OCI-LY1 (cell line): ENCODE results near the gene DNAJC16.
"Not testable (repeated sequence)": the region's sequence is repeated elsewhere in the genome, so short reads cannot be mapped to it uniquely, and the experiment has no call there.

Source experiments
- H2AFZ ChIP-seq: fragments of 200-600 bp; sonication (generic), shearing (Covaris generic); 2 replicates; pipeline ENCODE4 v1.6.0; 2014; ENCODE audit warnings: antibody characterized with exemption, mild to moderate bottlenecking, low read length
- H3F3A ChIP-seq: fragments of 200-600 bp; sonication (generic), shearing (Covaris generic); 2 replicates; pipeline ENCODE4 v1.6.0; 2014; ENCODE audit warnings: mild to moderate bottlenecking, antibody characterized with exemption, low read length, moderate library complexity; ENCODE audit not compliant: insufficient read depth
- H3K27ac ChIP-seq: fragments of 200-600 bp; sonication (generic); 2 replicates; pipeline ENCODE4 v1.5.1; 2014; ENCODE audit warnings: low read length, mixed run types, mild to moderate bottlenecking, low read depth; ENCODE audit not compliant: poor library complexity, severe bottlenecking
- H3K27me3 ChIP-seq: fragments of 200-600 bp; sonication (generic); 2 replicates; pipeline ENCODE4 v1.6.0; 2014; ENCODE audit warnings: antibody characterized with exemption, mild to moderate bottlenecking, low read length, moderate library complexity; ENCODE audit not compliant: insufficient read depth
- H3K36me3 ChIP-seq: fragments of 200-600 bp; sonication (generic); 2 replicates; pipeline ENCODE4 v1.6.1; 2014; ENCODE audit warnings: mild to moderate bottlenecking, antibody characterized with exemption, low read length, moderate library complexity, mixed read lengths; ENCODE audit not compliant: insufficient read depth
- H3K4me1 ChIP-seq: fragments of 200-600 bp; sonication (generic); 2 replicates; pipeline ENCODE4 v1.5.1; 2014; ENCODE audit warnings: mild to moderate bottlenecking, low read length, moderate library complexity; ENCODE audit not compliant: insufficient read depth, severe bottlenecking
- H3K4me2 ChIP-seq: fragments of 200-600 bp; sonication (generic), shearing (Covaris generic); 2 replicates; pipeline ENCODE4 v1.6.1; 2014; ENCODE audit warnings: low read length
- H3K4me3 ChIP-seq: fragments of 200-600 bp; sonication (generic); 2 replicates; pipeline ENCODE4 v1.5.1; 2014; ENCODE audit warnings: low read length, low read depth, mild to moderate bottlenecking, mixed read lengths; ENCODE audit not compliant: poor library complexity, severe bottlenecking
- H3K79me2 ChIP-seq: fragments of 200-600 bp; shearing (Covaris generic); 2 replicates; pipeline ENCODE4 v1.6.1; 2016; ENCODE audit warnings: mixed run types, low read length, mixed read lengths; ENCODE audit not compliant: insufficient read depth
- H3K9ac ChIP-seq: fragments of 200-600 bp; sonication (generic), shearing (Covaris generic); 2 replicates; pipeline ENCODE4 v1.6.1; 2014; ENCODE audit warnings: mild to moderate bottlenecking, low read length, mixed read lengths
- H3K9me2 ChIP-seq: fragments of 200-600 bp; sonication (generic), shearing (Covaris generic); 2 replicates; pipeline ENCODE4 v1.6.1; 2014; ENCODE audit warnings: low read depth, mild to moderate bottlenecking, low read length, mixed read lengths
- H3K9me3 ChIP-seq: fragments of 200-600 bp; shearing (Covaris generic); 2 replicates; pipeline ENCODE4 v1.6.1; 2014; ENCODE audit warnings: low read length, mixed read lengths
- H4K20me1 ChIP-seq: fragments of 200-600 bp; sonication (generic), shearing (Covaris generic); 2 replicates; pipeline ENCODE4 v1.6.0; 2016; ENCODE audit warnings: mild to moderate bottlenecking, low read length; ENCODE audit not compliant: insufficient read depth
- CTCF ChIP-seq: fragments of 200-600 bp; sonication (generic), shearing (Covaris generic); IDR thresholded peaks from 2 replicates; pipeline ENCODE4 v1.5.1; 2017; ENCODE audit warnings: mild to moderate bottlenecking, antibody characterized with exemption, low read length, moderate library complexity, mixed read lengths
- EZH2 ChIP-seq: fragments of 200-600 bp; sonication (generic), shearing (Covaris generic); IDR thresholded peaks from 2 replicates; pipeline ENCODE4 v1.8.0; 2017; ENCODE audit warnings: borderline replicate concordance, mixed run types, mild to moderate bottlenecking, antibody characterized with exemption, low read length, moderate library complexity, mixed read lengths

The DNAJC16 gene

DNA sequence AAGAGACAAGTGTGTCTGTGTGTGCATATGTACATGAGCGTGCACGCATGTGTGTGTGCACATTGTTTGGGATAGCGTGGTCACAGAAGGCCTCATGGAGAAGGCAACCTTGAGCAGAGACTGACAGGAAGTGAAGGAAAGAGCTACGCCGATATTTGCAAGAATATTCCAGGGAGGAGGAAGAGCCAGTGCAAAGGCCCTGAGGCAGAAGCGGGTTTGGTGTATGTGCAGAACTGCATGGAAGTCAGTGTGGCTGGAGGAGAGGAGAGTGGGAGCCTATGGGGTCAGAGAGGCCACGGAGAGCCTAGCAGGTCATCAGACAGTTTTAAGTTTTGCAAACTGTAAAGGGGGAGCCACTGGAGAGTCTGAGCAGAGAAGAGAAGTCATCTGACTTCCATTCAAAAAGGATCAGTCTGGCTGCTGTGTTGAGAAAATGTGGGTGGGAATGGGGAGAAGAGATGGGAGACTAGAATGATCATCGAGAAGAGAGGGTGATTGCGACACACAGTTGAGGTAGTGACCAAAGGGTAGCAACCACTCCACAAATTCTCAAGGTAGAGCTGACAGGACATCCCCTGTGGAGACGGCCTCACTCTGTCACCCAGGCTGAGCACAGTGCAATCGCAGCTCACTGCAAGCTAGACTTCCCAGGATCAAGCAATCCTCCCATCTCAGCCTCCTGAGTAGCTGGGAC lies 46.8 kb upstream of the DNAJC16 start:
- H2AFZ ChIP-seq = no peak overlapping the region
- H3F3A ChIP-seq = no peaks in the 10 kb centered on the region
- no peaks in the 10 kb centered on the region for H3K9me3 ChIP-seq
- TF ChIP-seq CTCF (no peak), EZH2 (no peak)
- H3K9me2 ChIP-seq = no peaks in the 10 kb centered on the region
- no peaks in the 10 kb centered on the region for H4K20me1 ChIP-seq
- H3K27me3 ChIP-seq = 0 out of 2 replicates have a peak, but pooled peaks cover 4% of the 10 kb centered on the region
- no peaks in the 10 kb centered on the region for H3K36me3 ChIP-seq
- H3K9ac ChIP-seq = no peak overlapping the region
- H3K27ac ChIP-seq = no peak overlapping the region
- no peaks in the 10 kb centered on the region for H3K4me1 ChIP-seq
- H3K4me2 ChIP-seq = no peak overlapping the region
- no peak overlapping the region for H3K4me3 ChIP-seq
- H3K79me2 ChIP-seq = no peaks in the 10 kb centered on the region

GRCh38 chr1:15482455-15482854 lies 44.2 kb upstream of the DNAJC16 start:
- H2AFZ ChIP-seq, H3K9ac ChIP-seq, H3F3A ChIP-seq, H3K9me2 ChIP-seq, H3K4me1 ChIP-seq, H3K9me3 ChIP-seq, H4K20me1 ChIP-seq, H3K36me3 ChIP-seq, H3K79me2 ChIP-seq, H3K27me3 ChIP-seq, H3K4me3 ChIP-seq, H3K4me2 ChIP-seq, H3K27ac ChIP-seq: not testable (repeated sequence)

DNA sequence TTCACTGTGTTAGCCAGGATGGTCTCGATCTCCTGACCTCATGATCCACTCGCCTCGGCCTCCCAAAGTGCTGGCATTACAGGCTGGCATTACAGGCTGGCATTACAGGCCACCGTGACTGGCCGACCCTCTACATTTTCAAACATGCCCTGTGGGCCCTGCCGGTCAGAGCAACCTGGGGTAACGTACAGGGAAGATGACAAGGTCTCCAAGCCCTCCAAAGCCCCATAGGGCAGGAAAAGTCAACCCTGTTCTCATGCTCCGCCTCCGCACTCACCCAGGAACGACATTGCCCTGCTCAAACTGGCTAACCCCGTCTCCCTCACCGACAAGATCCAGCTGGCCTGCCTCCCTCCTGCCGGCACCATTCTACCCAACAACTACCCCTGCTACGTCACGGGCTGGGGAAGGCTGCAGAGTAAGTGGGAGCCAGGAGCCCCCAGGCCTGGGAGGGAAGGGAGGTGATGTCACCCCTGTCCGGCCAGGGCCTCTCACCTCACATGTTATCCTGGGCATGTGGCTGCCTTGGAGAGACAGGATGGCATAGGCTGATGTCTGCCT lies 43.6 kb upstream of the DNAJC16 start:
- not testable (repeated sequence) for H3K9me2 ChIP-seq, H2AFZ ChIP-seq

DNA sequence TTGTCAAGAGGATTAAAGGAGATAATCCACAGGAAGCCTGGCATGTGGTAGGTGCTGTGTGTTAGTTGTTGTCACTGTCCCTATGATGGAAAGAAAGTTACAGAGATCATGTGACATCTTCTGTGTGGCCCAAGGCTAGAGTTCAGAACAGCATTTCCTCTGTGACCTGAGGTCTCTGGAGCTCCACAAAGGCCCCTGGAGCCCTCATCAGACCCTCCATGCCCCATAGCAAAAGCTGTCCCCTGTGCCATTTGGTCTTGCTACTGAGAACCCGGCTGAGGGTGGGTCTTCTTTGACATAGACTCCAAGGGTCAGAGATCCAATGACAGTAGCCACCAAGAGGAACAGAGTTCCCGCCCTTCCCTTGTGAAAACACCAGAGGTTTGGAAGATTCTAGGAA lies 42.7 kb upstream of the DNAJC16 start:
- no peak overlapping the region for H2AFZ ChIP-seq
- no peaks in the 10 kb centered on the region for H3K9me2 ChIP-seq
- H3K4me2 ChIP-seq = no peak overlapping the region
- no peaks in the 10 kb centered on the region for H3K4me1 ChIP-seq
- no peaks in the 10 kb centered on the region for H3K36me3 ChIP-seq
- H3K27me3 ChIP-seq = no peaks in the 10 kb centered on the region
- TF ChIP-seq CTCF (no peak), EZH2 (no peak)
- H3K27ac ChIP-seq = no peak overlapping the region
- no peaks in the 10 kb centered on the region for H3K79me2 ChIP-seq
- no peaks in the 10 kb centered on the region for H4K20me1 ChIP-seq
- no peaks in the 10 kb centered on the region for H3K9me3 ChIP-seq
- no peak overlapping the region for H3K4me3 ChIP-seq
- no peak overlapping the region for H3K9ac ChIP-seq
- H3F3A ChIP-seq = no peaks in the 10 kb centered on the region

More for the DNA sequence above, 43.6 kb upstream of the DNAJC16 start:
- H3K27ac ChIP-seq, H3K9ac ChIP-seq, H3K27me3 ChIP-seq, H3K4me3 ChIP-seq, H3K36me3 ChIP-seq, H3K4me2 ChIP-seq, H4K20me1 ChIP-seq, H3K79me2 ChIP-seq, H3F3A ChIP-seq, H3K9me3 ChIP-seq, H3K4me1 ChIP-seq: not testable (repeated sequence)

DNA sequence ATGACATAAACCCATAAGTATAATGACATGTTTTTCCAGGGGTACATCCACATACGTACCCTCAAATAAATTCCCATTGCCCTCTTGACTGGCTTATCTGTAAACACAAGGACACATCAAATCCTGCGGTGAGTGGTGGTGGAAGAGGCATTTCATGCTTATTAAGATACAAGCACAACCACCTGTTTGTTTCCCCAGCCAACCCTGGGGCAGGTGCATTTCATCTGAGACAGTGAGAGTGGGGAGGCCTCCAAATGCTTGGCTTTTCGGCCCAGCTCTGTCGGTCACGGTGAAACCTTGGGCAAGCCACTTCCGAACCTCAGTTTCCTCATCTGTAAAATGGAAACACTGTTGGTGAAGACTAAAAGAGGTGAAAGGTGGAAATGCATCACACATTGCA lies 42.2 kb upstream of the DNAJC16 start:
- H3K79me2 ChIP-seq, H3K4me2 ChIP-seq, H3K4me3 ChIP-seq, H4K20me1 ChIP-seq, H3K36me3 ChIP-seq, H3K27me3 ChIP-seq, H3K27ac ChIP-seq, H3K4me1 ChIP-seq, H3K9me3 ChIP-seq, H3F3A ChIP-seq, H3K9ac ChIP-seq, H3K9me2 ChIP-seq, H2AFZ ChIP-seq: not testable (repeated sequence)
